ENCODE measurements around the gene ZNF541.

The ZNF541 gene

DNA sequence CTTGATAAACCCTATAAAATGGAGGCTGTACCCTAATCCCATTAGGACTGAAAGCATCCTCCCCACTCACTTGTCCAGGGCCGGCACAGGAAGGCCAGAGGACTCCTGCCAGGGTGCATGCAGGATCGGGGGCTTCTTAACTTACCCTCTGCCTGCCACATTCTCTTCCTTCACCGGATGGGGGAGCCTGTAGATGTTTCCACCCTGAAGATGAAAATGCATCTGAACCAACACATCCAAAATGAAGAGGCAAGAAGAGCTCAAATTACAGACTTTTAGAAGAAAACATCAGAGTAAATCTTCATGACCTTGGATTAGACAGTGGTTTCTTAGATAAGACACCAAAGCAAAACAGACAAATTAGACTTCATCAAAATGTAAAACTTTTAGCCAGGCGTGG is 32.2 kb downstream of the ZNF541 start:
- no peak for DNase-seq

DNA sequence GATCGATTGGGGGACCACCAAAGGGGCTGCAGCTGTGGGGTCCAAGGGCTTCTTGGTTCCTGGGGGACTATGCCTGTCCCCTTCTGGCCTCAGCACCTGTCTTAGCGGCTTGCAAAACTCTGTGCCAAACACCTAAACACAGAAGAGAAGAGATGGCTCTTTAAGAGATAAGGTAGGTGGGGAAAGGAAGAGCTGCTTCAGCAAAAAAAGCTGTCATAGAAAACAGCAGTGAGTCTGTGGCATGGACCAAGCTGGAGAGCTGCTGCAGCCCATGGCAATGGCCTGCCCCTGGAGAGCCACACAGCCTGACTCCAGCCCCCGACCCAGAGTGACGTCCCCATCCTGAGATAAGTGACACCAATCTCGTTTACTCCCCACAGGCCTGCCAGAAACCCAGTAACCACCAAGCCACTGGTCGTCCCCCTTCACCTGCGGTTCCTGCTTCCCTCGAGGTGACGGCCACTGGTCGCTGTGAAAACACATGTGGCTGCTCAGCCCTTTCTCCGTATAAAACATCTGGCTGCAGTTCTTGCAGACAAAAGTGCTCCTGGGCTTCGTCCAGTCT is 33.1 kb downstream of the ZNF541 start:
- no peak for DNase-seq

DNA sequence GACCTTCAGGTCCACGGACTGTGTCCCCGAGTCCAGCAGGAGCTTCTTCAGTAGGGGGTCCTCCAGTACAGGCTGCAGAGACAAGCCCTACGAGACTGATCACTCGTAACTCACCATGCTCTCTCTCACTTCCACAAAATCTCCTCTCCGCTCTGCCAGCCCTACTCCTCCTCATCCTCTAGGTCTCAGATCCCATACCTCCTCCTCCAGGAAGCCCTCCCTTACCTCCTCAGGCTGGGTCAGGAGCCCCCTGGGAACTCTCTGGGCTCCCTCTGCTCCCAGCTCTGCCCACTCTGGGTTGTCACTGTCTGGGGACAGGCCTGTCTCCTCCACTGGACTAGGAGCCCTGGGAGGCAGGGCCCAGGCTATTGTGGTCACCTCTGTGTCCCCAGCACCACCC is 34.1 kb downstream of the ZNF541 start:
- DNase-seq, result no peak

DNA sequence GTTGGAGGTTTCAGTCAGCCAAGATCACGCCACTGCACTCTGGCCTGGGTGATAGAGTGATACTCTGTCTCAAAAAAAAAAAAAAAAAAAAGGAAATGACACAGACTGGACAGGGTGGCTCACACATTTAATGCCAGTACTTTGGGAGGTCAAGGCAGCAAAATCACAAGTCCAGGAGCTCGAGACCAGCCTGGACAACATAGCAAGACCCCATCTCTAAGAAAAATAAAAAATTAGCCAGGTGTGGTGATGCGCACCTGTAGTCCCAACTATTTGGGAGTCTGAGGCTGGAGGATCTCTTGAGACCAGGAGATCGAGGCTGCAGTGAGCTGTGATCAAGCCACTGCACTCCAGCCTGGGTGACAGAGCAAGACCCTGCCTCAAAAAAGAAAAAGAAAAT is 35.5 kb downstream of the ZNF541 start:
- no peak for DNase-seq

DNA sequence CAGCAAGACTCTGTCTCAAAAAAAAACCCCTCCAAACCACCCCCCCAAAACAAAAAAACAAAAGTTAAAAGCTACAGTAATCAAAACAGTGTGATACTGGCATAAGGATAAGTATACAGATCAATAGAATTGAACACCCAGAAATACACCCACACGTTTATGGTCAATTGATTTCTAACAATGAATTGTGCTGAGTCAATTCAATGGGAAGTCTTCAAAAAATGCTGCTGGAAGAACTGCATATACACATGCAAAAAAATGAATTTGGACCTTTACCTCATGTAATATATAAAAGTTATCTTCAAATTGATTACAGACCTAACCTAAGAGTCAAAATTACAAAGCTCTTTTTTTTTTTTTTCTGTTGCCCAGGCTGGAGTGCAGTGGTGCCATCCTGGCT is 38.3 kb downstream of the ZNF541 start:
- DNase-seq, result no peak

DNA sequence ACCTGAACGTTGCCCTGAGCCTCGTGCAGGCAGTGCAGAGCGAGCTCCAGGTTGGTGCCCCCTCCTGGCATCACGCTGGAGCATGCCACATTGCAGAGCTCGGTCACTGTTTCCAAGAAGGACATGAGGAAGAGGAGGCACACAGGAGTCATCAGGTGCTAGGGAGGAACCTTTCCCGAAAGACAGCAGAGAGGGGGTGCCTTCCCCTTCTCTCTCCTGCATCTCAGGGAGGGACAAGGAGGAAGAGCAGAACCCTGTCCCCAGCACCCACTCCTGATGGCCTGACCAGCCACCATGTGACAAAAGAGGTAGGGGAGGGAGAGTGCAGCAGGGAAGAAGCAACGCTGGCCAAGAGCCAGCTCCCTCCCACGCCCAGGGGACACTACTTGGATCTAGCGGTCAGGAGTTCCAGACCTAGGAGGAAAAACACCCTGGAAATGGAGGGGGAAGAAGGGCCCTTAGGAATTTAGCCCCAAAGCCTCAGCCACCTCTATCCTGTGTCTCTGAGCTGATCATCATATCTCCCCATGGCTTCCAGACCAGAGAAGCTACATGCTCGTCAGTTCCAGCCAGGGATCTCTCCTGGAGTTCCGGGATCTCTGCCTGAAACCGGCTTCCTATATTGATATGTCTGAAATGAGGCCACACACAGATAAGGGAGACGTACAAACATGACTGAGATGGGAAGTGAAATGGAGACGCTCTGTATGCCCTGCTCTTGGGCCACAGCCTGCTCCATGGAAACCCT is 41.1 kb downstream of the ZNF541 start:
- DNase-seq, result no peak

DNA sequence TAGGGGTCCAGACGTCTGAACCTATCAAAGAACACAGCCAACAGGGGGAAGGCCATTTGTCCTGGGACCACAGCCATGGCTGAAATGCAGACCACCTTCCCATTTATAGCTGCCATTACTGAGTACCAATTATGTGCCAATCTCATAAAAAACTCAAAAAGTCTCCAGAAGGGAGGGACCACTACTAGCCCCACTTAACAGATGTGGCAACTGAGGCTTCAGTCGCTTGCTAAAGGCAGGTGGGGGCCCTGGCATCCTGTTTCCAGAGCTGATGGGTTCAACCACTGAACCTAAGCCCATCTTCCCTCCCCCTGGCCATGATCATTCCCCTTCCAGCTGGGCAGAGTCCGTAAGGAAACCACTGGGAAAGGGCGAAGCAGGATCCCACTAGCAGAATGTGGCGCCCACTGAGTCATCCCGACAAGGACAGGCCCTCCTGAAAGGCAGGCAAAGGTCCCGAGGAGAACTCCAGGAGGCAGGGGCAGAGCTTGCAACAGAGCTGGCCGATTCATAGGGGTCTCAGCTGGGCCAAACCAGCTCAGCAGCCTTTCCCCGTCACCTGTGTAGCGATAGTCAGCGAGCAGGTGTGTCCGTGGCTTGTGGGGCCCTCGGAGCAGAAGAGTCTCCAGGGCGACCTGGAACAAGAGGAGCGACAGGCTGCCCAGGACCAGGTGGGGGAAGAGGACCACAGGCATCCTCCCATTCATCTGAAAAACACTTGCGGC is 43.8 kb downstream of the ZNF541 start:
- DNase-seq, result no peak

DNA sequence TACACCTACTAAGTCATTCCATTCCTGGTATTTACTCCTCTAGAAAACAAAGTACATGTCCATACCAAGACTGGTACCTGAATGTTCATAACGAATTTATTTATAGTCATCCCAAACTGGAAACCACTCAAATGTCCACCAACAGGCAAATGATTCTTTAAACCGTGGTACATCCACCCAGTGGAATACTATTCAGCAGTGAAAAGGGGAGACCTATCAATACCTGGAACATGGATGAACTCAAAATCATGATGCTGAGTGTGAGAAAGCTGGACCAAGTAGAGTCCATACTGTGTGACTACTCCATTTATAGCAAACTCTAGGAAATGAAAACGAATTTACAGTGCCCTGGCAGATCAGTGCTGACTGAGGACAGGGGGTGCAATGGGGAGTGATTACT is 46.1 kb downstream of the ZNF541 start:
- DNase-seq, result no peak

DNA sequence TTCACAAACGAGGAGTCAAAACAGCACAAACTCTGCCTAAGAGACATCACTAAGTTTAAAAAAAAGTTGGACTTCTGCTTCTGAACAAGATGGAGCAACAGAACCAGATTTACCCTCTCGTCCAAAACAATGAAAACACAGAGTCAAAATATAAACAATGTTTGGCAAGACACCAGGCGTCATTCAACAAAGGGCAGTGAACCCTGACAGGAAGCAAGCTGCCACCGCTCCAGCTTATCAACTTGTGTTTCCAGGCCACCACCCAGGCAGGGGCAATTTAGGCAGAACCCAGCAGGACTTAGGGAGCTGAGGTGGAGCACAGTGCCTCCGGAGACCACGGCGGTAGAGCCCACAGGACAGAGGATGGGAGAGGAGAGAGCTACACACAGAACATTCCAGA is 49.5 kb downstream of the ZNF541 start:
- DNase-seq, result no peak

All from activated effector memory CD4-positive, alpha-beta T cell treated with Interleukin-2 at 50 U/mL for 16 hours (primary cell).